Ishikawa (cell line): ENCODE data around the gene RNH1.

Source experiments
- CEBPB ChIP-seq: IDR thresholded peaks from 2 replicates; pipeline ENCODE4 v1.6.1; 2012
- EGR1 ChIP-seq: IDR thresholded peaks from 2 replicates; pipeline ENCODE4 v1.6.1; 2012
- EP300 ChIP-seq: IDR thresholded peaks from 2 replicates; pipeline ENCODE4 v1.6.1; 2012; ENCODE audit warnings: borderline replicate concordance
- MAX ChIP-seq: IDR thresholded peaks from 2 replicates; pipeline ENCODE4 v1.6.1; 2012
- RAD21 ChIP-seq: IDR thresholded peaks from 2 replicates; pipeline ENCODE4 v1.6.1; 2012; ENCODE audit warnings: low read depth
- TAF1 ChIP-seq: IDR thresholded peaks from 2 replicates; pipeline ENCODE4 v1.6.1; 2012; ENCODE audit warnings: low read depth, mild to moderate bottlenecking
- TCF12 ChIP-seq: IDR thresholded peaks from 2 replicates; pipeline ENCODE4 v1.6.1; 2012; ENCODE audit warnings: low read depth

DNA sequence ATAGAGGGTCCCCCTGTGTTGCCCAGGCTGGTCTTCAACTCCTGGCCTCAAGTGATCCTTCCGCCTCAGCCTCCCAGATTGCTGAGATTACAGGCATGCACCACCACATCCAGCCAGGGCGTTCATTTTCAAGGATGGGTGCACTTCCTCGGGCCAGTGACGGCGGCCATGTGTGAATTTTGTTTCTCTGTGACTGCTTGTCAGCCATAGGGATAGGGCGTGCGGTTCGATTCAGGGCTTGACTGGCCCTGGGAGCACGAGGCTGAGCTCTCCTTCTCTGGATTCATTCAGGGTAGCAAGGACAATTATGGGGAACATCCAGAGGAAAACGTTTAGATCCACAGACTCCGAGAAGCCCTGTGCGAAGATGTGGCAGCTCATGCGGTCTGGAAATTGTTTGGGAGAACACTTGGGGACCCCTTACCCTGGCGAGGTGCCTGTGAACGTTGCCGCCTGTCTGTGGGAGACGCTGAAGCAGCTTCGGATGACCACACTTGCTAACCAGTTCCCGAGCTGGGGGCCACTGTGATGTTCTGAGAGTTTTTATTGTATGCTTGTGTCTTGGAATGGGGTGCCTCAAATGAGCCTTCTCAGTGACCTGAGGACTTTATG is 54.0 kb downstream of the RNH1 start:
- TF ChIP-seq MAX (no peak), TAF1 (no peak), TCF12 (no peak), EP300 (no peak), RAD21 (no peak), CEBPB (no peak), EGR1 (no peak)
